Spleen (tissue), 11 donors: ENCODE data around the gene PPEF1. TPM values are rescaled to one million over a fixed set of nuclear protein-coding genes. Genes with fewer than 3 reads are reported as not detected.

Experiments
- DNase-seq: peaks from one replicate; pipeline ENCODE4 v3.0.0-alpha.2; 2020
- H3K27ac ChIP-seq, 8 donors: fragments of 200-600 bp; sonication (generic) in 7 of 8; 1 replicate in 4 of 8; 2 replicates in 4 of 8; pipeline versions ENCODE4 v1.5.0 to v1.8.0; 2016 to 2021; ENCODE audit warnings: inconsistent platforms in 4 of 8, mild to moderate bottlenecking in 4 of 8, moderate library complexity in 1 of 8
- H3K27me3 ChIP-seq, 7 donors: fragments of 200-600 bp; sonication (generic) in 6 of 7; replicated peaks in 1 of 7; 1 replicate in 4 of 7; 2 replicates in 3 of 7; pipeline versions ENCODE4 v1.5.0 to v1.8.0; 2016 to 2021; ENCODE audit warnings: inconsistent platforms in 3 of 7, mild to moderate bottlenecking in 1 of 7
- H3K36me3 ChIP-seq, 6 donors: fragments of 200-600 bp; sonication (generic) in 5 of 6; 1 replicate in 4 of 6; 2 replicates in 2 of 6; pipeline versions ENCODE4 v1.5.0 to v1.8.0; 2016 to 2021; ENCODE audit warnings: inconsistent platforms in 2 of 6
- H3K4me1 ChIP-seq, 6 donors: fragments of 200-600 bp; sonication (generic) in 5 of 6; 1 replicate in 3 of 6; 2 replicates in 3 of 6; pipeline versions ENCODE4 v1.5.0 to v1.8.0; 2016 to 2021; ENCODE audit warnings: inconsistent platforms in 3 of 6
- H3K4me3 ChIP-seq, 8 donors: fragments of 200-600 bp; sonication (generic) in 7 of 8; 1 replicate in 4 of 8; 2 replicates in 4 of 8; pipeline versions ENCODE4 v1.5.0 to v1.8.0; 2016 to 2021; ENCODE audit warnings: inconsistent platforms in 4 of 8, mild to moderate bottlenecking in 4 of 8, moderate library complexity in 2 of 8
- H3K9me3 ChIP-seq, 8 donors: fragments of 200-600 bp; sonication (generic) in 7 of 8; 1 replicate in 4 of 8; 2 replicates in 4 of 8; pipeline versions ENCODE4 v1.5.0 to v1.8.0; 2016 to 2021; ENCODE audit warnings: inconsistent platforms in 4 of 8
- CTCF ChIP-seq, 11 experiments: fragments of 200-600 bp in 7 of 11; fragments of 450-650 bp in 4 of 11; sonication (generic) in 4 of 11; IDR thresholded peaks in 8 of 11; conservative IDR thresholded peaks in 3 of 11; 1 replicate in 7 of 11; 2 replicates in 4 of 11; pipeline versions ENCODE4 v1.4.0 to v1.8.0; 2016 to 2021; ENCODE audit warnings: antibody characterized with exemption in 11 of 11, inconsistent platforms in 4 of 11, mild to moderate bottlenecking in 1 of 11
- POLR2A ChIP-seq, 3 donors: fragments of 450-650 bp; IDR thresholded peaks; one replicate each; pipeline ENCODE4 v1.5.1; 2017; ENCODE audit warnings: antibody characterized with exemption in 3 of 3, mild to moderate bottlenecking in 1 of 3
- POLR2AphosphoS5 ChIP-seq, 3 donors: sonication (generic); formaldehyde crosslinking; IDR thresholded peaks; one replicate each; pipeline ENCODE4 v1.5.1; 2017; ENCODE audit warnings: antibody characterized with exemption in 3 of 3
- WGBS, 5 donors: extraction: QIAGEN DNeasy Blood & Tissue Kit in 3 of 5; methylation state at CpG; one replicate each; pipeline versions ENCODE4 v1.1.5 to v1.1.7; 2013 to 2018; 5-methylcytosine and 5-hydroxymethylcytosine counted together
- intact Hi-C: fragments of 100-400 bp; cut with DNase I; formaldehyde crosslinking; loops from one replicate; pipeline ENCODE4 v1.15.0; 2023; ENCODE audit warnings: low total_unique reads
- polyA plus RNA-seq, 3 donors: library from polyadenylated mRNA; stranded (reverse); fragments of 200-250 nt; gene quantifications; one replicate each; pipeline ENCODE4 v1.2.1, GENCODE V29; 2013
- total RNA-seq, 7 donors: library from RNA; depleted of rRNA in 3 of 7; stranded (reverse); fragments of >200 nt in 3 of 7; fragmentation: NEBNext Ultra II Directional in 4 of 7; extraction: Animal tissue kit (Norgen Biotek cat#: 25700) in 4 of 7; gene quantifications; one replicate each; pipeline versions ENCODE4 v1.1.0 to v1.2.1, GENCODE V29; 2016 to 2021
- donor health status: healthy with polysubstance abuse.
- donor health status: DM: no; HTN: no; CAD: no; lungs with moderate emphysema.
- donor health status: DM: no; HTN: no; CAD: no.
- donor health status: Bipolar disorder and iron deficiency.
- donor health status: healthy.
- donor health status: DM: no; HTN: no; CAD: no.
- donor health status: DM: yes; HTN: yes; CAD: no.

PPEF1 gene
- total and polyA plus RNA-seq, 10 donors: 0.10 to 2.7 (median 0.41) TPM; not detected in 4

GRCh38 chrX:18769364-18769763, 61.9 kb downstream of the PPEF1 start:
- no peaks in the 10 kb centered on the region for H3K36me3 ChIP-seq
- H3K9me3 ChIP-seq: peaks cover 0 to 21% (median 4%) of the 10 kb centered on the region in 8 donors
- no peak for DNase-seq
- TF ChIP-seq POLR2A (IDR thresholded peaks at IDR 0.05) (no peak), CTCF (IDR thresholded peaks at IDR 0.05 in 8 of 11, conservative IDR thresholded peaks at IDR 0.05 in 3 of 11) (no peak), POLR2AphosphoS5 (IDR thresholded peaks at IDR 0.05) (no peak)
- 41 to 55% (median 46%) methylated on average over 1 of the region's 1 CpG for WGBS, 5 donors
- no peaks in the 10 kb centered on the region for H3K4me1 ChIP-seq
- H3K27ac ChIP-seq: no peak overlapping the region
- H3K27me3 ChIP-seq: no peaks in the 10 kb centered on the region
- intact Hi-C loops: no loop called here
- H3K4me3 ChIP-seq: no peak overlapping the region

GRCh38 chrX:18769812-18770573, 62.5 kb downstream of the PPEF1 start:
- Histone ChIP-seq H3K27me3 (no peaks in the 10 kb centered on the region), H3K4me3 (no peak overlapping the region), H3K9me3 (peaks cover 0 to 23% (median 4%) of the 10 kb centered on the region in 8 donors), H3K4me1 (no peaks in the 10 kb centered on the region), H3K36me3 (no peaks in the 10 kb centered on the region), H3K27ac (no peak overlapping the region)
- no peak for TF ChIP-seq POLR2AphosphoS5 (IDR thresholded peaks at IDR 0.05)
- TF ChIP-seq CTCF (IDR thresholded peaks at IDR 0.05 in 8 of 11, conservative IDR thresholded peaks at IDR 0.05 in 3 of 11): no peak
- no peak for TF ChIP-seq POLR2A (IDR thresholded peaks at IDR 0.05)
- DNase-seq: no peak
- intact Hi-C loops: no loop called here
- 44 to 67% (median 47%) methylated on average over 7 of the region's 7 CpGs for WGBS, 5 donors

- no peak for DNase-seq
- H3K4me3 ChIP-seq: no peak overlapping the region
- no peaks in the 10 kb centered on the region for H3K9me3 ChIP-seq
- H3K27me3 ChIP-seq: no peaks in the 10 kb centered on the region
- no peak for TF ChIP-seq POLR2A (IDR thresholded peaks at IDR 0.05)
- no peak for TF ChIP-seq POLR2AphosphoS5 (IDR thresholded peaks at IDR 0.05)
- no peak for TF ChIP-seq CTCF (IDR thresholded peaks at IDR 0.05 in 8 of 11, conservative IDR thresholded peaks at IDR 0.05 in 3 of 11)
- 29 to 69% (median 46%) methylated on average over 1 of the region's 1 CpG for WGBS, 5 donors
- intact Hi-C loops: no loop called here
- H3K27ac ChIP-seq: no peak overlapping the region
- H3K4me1 ChIP-seq: no peaks in the 10 kb centered on the region
- H3K36me3 ChIP-seq: no peaks in the 10 kb centered on the region
Observed at GRCh38 chrX:18789916-18790315, 82.5 kb downstream of the PPEF1 start.

- Histone ChIP-seq H3K27ac (no peak overlapping the region), H3K4me3 (no peak overlapping the region), H3K27me3 (no peaks in the 10 kb centered on the region), H3K4me1 (no peaks in the 10 kb centered on the region), H3K36me3 (no peaks in the 10 kb centered on the region), H3K9me3 (no peaks in the 10 kb centered on the region)
- intact Hi-C loops: no loop called here
- no peak for TF ChIP-seq POLR2A (IDR thresholded peaks at IDR 0.05)
- TF ChIP-seq CTCF (IDR thresholded peaks at IDR 0.05 in 8 of 11, conservative IDR thresholded peaks at IDR 0.05 in 3 of 11): no peak
- TF ChIP-seq POLR2AphosphoS5 (IDR thresholded peaks at IDR 0.05): no peak
- DNase-seq: no peak
Observed at GRCh38 chrX:18792828-18793227, 85.4 kb downstream of the PPEF1 start.
